Measurements from ENCODE around the gene AIDA.

AIDA gene

GRCh38 chr1:222652676-222653075 is 59.6 kb downstream of the AIDA start:
- no peak for DNase-seq (ENCODE audit: low read depth)

GRCh38 chr1:222644636-222644980 is 67.7 kb downstream of the AIDA start:
- no peak for DNase-seq (ENCODE audit: low read depth)

DNA sequence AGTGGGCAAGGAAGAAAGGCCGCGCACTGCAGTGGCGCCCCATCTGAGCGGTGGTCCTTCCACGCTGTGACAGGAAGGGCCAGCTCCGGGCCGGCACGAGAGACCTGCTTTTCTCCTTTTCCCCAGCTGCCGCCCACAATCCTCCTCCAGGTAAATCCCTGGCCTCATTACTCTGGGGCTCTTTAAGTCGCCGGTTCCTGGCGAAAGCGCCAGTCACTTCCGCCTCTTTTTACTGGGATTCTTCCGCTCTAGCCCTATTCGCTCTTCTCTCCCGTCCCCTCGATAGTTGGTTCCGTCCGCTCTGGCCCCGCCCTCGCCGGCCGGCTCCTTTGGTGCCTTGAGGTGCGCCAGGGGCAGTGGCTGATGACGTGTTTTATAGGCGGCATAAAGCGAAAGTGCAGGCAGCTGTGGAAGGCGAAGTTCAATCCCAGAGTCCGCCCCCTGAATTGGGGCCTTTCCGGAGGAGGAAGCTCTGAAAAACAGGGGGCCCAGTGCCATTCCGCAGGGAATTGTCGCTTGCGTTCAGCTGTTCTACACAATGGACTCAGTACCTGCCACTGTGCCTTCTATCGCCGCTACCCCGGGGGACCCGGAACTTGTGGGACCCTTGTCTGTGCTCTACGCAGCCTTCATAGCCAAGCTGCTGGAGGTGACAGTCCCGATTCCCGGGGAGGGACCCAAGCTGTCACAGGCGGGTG is 68.2 kb downstream of the AIDA start:
- DNase-seq (ENCODE audit: low read depth) = peak; percentile 99

- DNase-seq (ENCODE audit: low read depth) = no peak
These were observed 68.7 kb downstream of the AIDA start for GRCh38 chr1:222643606-222643937.

- no peak for DNase-seq (ENCODE audit: low read depth)
These were observed 69.8 kb downstream of the AIDA start for GRCh38 chr1:222642468-222642867.

DNA sequence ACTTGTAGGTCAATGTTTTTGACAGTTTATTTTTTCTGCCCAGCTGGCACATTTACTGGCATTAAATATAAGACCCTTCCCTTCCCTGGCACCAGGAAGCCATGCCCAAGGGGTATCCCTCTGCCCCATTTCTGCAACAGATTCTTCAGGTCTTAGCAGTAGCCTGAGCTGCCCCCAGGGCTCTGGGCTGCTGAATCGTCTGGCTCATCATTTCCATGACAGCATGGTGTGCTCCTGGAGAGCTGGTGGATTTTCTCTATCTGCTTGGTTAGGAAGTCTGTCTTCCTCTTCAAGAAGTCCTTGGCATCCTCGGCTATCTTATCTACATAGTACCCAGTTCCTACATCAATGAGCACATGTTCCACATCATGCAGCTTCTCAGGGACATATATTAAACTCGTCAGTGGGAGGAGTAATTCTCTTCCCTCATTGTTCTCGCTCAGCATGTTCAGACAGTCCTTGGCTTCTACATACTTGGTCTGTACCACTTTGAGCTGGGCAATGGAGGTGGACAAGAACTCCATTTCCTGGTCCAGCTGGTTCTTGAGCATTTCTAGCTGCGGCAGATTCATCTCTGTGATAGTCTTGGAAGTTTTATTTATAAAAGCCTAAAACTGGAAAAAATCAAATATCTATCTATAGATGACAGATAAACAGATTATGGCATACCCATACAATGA is 70.9 kb downstream of the AIDA start:
- no peak for DNase-seq (ENCODE audit: low read depth)

GRCh38 chr1:222634180-222635013 is 77.9 kb downstream of the AIDA start:
- DNase-seq (ENCODE audit: low read depth) = peak; percentile 80

GRCh38 chr1:222632749-222633148 is 79.5 kb downstream of the AIDA start:
- DNase-seq (ENCODE audit: low read depth) = no peak

DNA sequence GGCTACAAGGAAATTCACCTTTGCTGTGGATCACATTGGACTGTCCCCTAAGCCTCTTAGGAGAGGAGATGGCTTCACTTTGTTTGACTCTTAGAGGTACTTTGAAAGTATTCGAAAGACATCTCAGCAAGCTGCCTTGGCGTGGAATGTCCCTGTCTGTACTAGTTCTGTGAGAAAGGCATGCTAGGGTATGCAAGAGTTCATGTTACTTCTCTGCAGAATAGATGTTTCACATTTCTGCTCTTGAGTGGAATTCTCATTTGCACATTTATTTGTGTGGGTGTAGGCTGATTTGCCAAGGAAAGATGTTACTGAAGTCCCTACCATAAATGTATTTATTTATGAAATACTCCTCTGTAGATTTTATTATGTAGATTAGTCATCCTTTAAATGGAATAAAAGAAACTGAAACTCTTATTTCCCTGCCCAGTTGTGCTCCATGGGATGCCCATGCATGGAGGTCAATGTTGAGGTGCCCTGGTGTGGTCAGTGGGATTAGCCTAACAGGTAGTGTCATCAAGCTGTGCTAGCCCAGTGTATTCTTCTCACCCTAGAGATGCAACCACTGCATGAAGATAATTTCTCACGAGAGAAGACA is 80.6 kb downstream of the AIDA start:
- DNase-seq (ENCODE audit: low read depth) = no peak

- DNase-seq (ENCODE audit: low read depth) = no peak
These were observed 82.3 kb downstream of the AIDA start for GRCh38 chr1:222629921-222630535.

DNA sequence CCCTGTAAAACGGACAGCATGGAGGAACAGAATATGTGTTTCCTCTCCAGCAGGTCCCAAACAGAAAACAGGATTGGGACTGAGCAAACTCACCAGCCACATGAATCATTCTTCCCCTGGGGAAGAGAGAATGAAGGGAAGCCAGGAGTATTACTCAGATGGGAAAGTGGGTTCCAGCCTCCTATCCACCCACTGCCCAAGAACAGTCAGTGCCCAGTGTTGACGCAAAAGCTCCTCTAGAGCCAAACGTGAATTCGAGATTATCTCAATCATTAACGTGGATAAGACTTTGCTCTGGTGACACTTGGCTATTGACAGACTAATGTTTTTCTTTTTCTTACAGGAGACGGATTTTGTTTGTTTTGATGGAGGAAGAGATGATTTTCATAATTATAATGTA is 85.1 kb downstream of the AIDA start:
- DNase-seq (ENCODE audit: low read depth) = peak; percentile 67

DNA sequence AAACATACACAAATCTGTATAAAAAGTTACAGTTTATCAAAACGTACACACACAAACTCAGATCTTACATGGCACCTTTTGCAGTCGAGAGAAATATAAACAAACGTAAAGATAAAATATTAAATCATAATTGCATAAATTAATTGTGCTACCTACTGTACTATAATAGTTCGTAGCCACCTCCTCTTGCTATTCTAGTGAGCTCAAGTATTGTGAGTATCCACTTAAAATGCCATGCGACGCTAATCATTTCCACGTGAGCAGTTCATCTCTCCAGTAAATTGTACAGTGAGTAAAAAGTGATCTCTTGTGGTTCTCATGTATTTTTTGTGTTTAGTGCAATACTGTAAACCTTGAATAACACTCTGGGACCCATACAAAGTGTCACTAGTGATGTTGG is 88.1 kb downstream of the AIDA start:
- no peak for DNase-seq (ENCODE audit: low read depth)

GRCh38 chr1:222623458-222623857 is 88.8 kb downstream of the AIDA start:
- DNase-seq (ENCODE audit: low read depth) = no peak

GRCh38 chr1:222622765-222623164 is 89.5 kb downstream of the AIDA start:
- no peak for DNase-seq (ENCODE audit: low read depth)

GRCh38 chr1:222620566-222620965 is 91.7 kb downstream of the AIDA start:
- no peak for DNase-seq (ENCODE audit: low read depth)

- DNase-seq (ENCODE audit: low read depth) = peak; percentile 27
These were observed 93.3 kb downstream of the AIDA start for GRCh38 chr1:222618880-222619596.
